Ascending aorta (tissue), 2 donors: ENCODE data around the gene TBC1D8. TPM values are rescaled to one million over a fixed set of nuclear protein-coding genes. Genes with fewer than 3 reads are reported as not detected.
A peak's percentile ranks its signal among the peaks of the same experiment; 100 is the strongest.

ENCODE experiments used
- DNase-seq, 2 donors: peaks; one replicate each; pipeline ENCODE4 v3.0.0-alpha.2; 2019; ENCODE audit warnings: low spot score in 2 of 2
- H3K27ac ChIP-seq, 2 donors: fragments of 200-600 bp; sonication (generic); one replicate each; pipeline ENCODE4 v1.5.1; 2016 to 2017; ENCODE audit warnings: mild to moderate bottlenecking in 1 of 2
- H3K27me3 ChIP-seq: fragments of 200-600 bp; sonication (generic); one replicate; pipeline ENCODE4 v1.5.1; 2017
- H3K36me3 ChIP-seq, 2 donors: fragments of 200-600 bp; sonication (generic); one replicate each; pipeline ENCODE4 v1.5.1; 2016
- H3K4me1 ChIP-seq, 2 donors: fragments of 200-600 bp; sonication (generic); one replicate each; pipeline ENCODE4 v1.5.1; 2016 to 2017; ENCODE audit warnings: mild to moderate bottlenecking in 1 of 2
- H3K4me3 ChIP-seq, 2 donors: fragments of 200-600 bp; sonication (generic); one replicate each; pipeline ENCODE4 v1.5.1; 2016 to 2017; ENCODE audit warnings: mild to moderate bottlenecking in 1 of 2
- H3K9me3 ChIP-seq, 2 donors: fragments of 200-600 bp; sonication (generic); one replicate each; pipeline ENCODE4 v1.5.1; 2016
- CTCF ChIP-seq, 3 experiments: fragments of 200-600 bp in 2 of 3; fragments of 450-650 bp in 1 of 3; sonication (generic) in 2 of 3; IDR thresholded peaks; one replicate each; pipeline ENCODE4 v1.5.1; 2016 to 2019; ENCODE audit warnings: antibody characterized with exemption in 3 of 3, mild to moderate bottlenecking in 1 of 3, moderate library complexity in 1 of 3
- intact Hi-C: fragments of 100-400 bp; cut with DNase I; formaldehyde crosslinking; loops from one replicate; pipeline ENCODE4 v1.15.1; 2023
- total RNA-seq: library from RNA; depleted of rRNA; stranded (reverse); fragments of >200 nt; gene quantifications from one replicate; pipeline ENCODE4 v1.1.0, GENCODE V29; 2016

Gene TBC1D8
- total RNA-seq, 1 donor from 2014 or later, result 17.8 TPM

DNA sequence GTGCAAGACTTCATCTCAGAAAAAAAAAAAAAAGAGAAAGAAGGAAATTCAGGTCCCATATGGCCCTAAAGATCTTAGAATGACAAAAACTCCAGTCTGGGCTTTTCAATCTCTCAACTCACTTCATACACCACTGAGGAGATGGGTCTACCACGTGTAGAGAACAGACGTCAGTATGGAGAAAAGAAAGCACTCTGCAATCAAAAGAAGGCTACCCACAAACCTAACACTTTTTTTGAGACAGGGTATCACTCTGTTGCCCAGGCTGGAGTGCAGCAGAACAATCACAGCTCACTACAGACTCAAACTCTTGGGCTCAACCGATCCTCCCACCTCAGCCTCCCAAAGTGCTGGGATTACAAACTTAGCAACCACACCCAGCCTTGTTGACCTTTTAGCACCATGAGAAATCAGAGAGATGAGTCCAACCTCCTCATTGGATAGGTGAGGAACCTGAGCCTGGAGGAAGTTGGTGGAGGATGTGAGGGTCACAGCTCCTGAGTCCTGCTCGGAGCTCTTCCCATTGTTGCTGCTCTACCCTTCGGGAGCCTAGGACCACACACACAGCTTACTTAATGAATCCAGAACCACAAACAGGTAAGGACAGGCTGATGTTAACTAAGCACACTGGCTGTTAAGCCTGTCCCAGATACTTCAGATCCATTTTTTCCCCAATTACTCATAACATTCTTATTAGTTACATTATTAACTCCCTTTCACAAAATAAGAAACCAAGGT, 23.7 kb downstream of the TBC1D8 start:
- intact Hi-C loops, result loop anchor here (10.0 kb wide), 2 partner anchors 373 to 563 kb away; partner anchors contain the start of gene PDCL3
- DNase-seq, result no peak
- TF ChIP-seq CTCF (IDR thresholded peaks at IDR 0.05), result no peak

GRCh38 chr2:101125808-101126207, 25.4 kb downstream of the TBC1D8 start:
- no peak overlapping the region for H3K4me3 ChIP-seq
- H3K27ac ChIP-seq, result peak overlapping the region; percentile 81 to 84
- H3K36me3 ChIP-seq, result no peaks in the 10 kb centered on the region
- H3K27me3 ChIP-seq, result no peaks in the 10 kb centered on the region
- H3K9me3 ChIP-seq, result no peaks in the 10 kb centered on the region
- no peak for TF ChIP-seq CTCF (IDR thresholded peaks at IDR 0.05)
- intact Hi-C loops, result loop anchor here (10.0 kb wide), 2 partner anchors 371 to 561 kb away; partner anchors contain the start of gene PDCL3
- no peak for DNase-seq
- H3K4me1 ChIP-seq, result peaks cover 0 to 35% of the 10 kb centered on the region in 2 donors

More for the DNA sequence above, 23.7 kb downstream of the TBC1D8 start:
- H3K36me3 ChIP-seq, result no peaks in the 10 kb centered on the region
- H3K4me1 ChIP-seq, result peaks cover 0 to 28% of the 10 kb centered on the region in 2 donors
- H3K27me3 ChIP-seq, result no peaks in the 10 kb centered on the region
- H3K27ac ChIP-seq, result no peak overlapping the region
- no peak overlapping the region for H3K4me3 ChIP-seq
- no peaks in the 10 kb centered on the region for H3K9me3 ChIP-seq

- no peaks in the 10 kb centered on the region for H3K9me3 ChIP-seq
- peaks cover 0 to 38% of the 10 kb centered on the region in 2 donors for H3K4me1 ChIP-seq
- H3K27me3 ChIP-seq, result no peaks in the 10 kb centered on the region
- DNase-seq, result no peak
- H3K27ac ChIP-seq, result peak overlapping the region; percentile 81 to 84
- H3K4me3 ChIP-seq, result peak overlapping the region in 1 of 2 donors; percentile 34
- H3K36me3 ChIP-seq, result no peaks in the 10 kb centered on the region
- no peak for TF ChIP-seq CTCF (IDR thresholded peaks at IDR 0.05)
- intact Hi-C loops, result loop anchor here (10.0 kb wide), 2 partner anchors 371 to 561 kb away; partner anchors contain the start of gene PDCL3
Measured at GRCh38 chr2:101125374-101125773, 25.8 kb downstream of the TBC1D8 start.

DNA sequence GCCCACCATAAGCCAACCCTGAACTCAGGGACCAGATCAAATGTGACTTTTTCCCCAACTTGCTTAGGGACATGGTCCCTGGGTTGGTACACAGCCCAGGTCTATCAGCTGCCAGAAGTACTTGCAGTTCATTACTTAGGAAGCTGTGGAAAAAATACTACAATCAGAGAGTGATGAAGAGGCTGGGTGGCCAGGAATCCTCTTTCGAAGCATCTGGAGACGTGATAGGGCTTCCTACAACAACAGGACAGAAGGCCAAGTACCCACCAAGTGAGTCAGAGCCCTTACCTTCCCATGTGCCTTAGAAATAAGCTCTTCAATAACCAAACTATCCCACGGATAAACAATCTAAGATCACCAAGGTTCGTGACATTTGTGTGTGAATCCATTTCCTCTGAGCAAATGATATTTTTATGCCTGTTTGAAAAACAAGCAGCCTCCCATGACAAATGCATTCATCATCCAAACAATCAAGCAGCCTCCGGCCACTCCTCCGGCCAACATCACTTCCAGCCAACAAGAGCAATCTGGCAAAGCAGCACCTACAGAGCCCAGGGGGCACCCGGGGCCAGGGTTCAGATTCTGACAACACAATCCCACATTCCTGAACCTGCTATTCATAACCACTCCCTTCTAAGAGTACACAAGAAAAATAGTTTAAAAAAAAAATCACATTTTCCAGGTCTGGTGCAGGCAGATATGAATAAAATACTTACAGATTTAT, 26.4 kb downstream of the TBC1D8 start:
- peak in 1 of 2 donors; percentile 89 for DNase-seq
- no peak for TF ChIP-seq CTCF (IDR thresholded peaks at IDR 0.05)
- Histone ChIP-seq H3K27me3 (no peaks in the 10 kb centered on the region), H3K36me3 (no peaks in the 10 kb centered on the region), H3K4me3 (peak overlapping the region in 1 of 2 donors; percentile 34), H3K27ac (peak overlapping the region; percentile 81 to 84), H3K9me3 (no peaks in the 10 kb centered on the region), H3K4me1 (peaks cover 5 to 44% of the 10 kb centered on the region in 2 donors)
- intact Hi-C loops, result loop anchor here (10.0 kb wide), 2 partner anchors 370 to 560 kb away; partner anchors contain the start of gene PDCL3

DNA sequence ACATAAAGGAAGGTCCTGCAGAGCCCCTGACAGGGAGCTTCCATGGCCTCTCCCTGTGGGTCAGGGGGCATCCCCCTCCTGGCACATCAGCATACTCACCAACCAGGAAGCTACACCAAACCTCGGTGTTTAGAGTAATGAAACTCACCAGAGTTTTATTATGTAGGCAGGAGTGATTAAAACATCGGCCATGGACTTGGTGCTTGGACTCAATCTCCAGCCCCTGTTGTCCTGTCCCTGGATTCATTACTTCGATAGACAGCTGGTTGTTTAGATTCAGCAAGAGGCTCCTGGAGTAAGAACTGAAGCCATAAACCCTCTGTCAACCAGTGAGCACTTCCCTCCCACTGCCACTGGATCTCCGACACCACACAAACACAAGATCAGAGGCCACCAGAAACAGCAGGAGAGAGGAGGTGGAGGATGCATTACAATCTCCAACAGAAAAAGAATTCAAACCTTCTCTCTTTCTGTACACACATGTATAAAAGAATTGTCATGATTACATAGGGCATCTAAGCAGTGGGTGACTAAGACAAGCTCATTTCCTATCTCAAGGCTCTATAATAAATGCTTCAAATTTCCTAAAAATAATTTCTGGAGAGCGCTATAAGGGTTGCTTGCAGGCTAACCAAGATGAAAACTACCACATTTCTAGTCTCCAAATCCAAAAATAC, 27.2 kb downstream of the TBC1D8 start:
- TF ChIP-seq CTCF (IDR thresholded peaks at IDR 0.05), result no peak

More for the DNA sequence above, 27.2 kb downstream of the TBC1D8 start:
- Histone ChIP-seq H3K27me3 (no peaks in the 10 kb centered on the region), H3K36me3 (no peaks in the 10 kb centered on the region), H3K27ac (peak overlapping the region; percentile 81 to 84), H3K4me1 (peaks cover 8 to 53% of the 10 kb centered on the region in 2 donors), H3K4me3 (no peak overlapping the region), H3K9me3 (no peaks in the 10 kb centered on the region)
- intact Hi-C loops, result loop anchor here (10.0 kb wide), 2 partner anchors 369 to 559 kb away; partner anchors contain the start of gene PDCL3
- no peak for DNase-seq
